Activated CD8-positive, alpha-beta memory T cell treated with anti-CD3 and anti-CD28 coated beads, Interleukin-2, amount 50 U/mL, for 24 hours (primary cell): ENCODE measurements around the gene PPARG.
"Not testable (repeated sequence)": the region's sequence is repeated elsewhere in the genome, so short reads cannot be mapped to it uniquely, and the experiment has no call there.

Source experiments
- DNase-seq: peaks from one replicate; pipeline ENCODE4 v3.0.0-alpha.2; 2020; ENCODE audit errors: extremely low read depth

The PPARG gene

GRCh38 chr3:12379640-12380429, 91.0 kb downstream of the PPARG start:
- DNase-seq: no peak

- no peak for DNase-seq
These were observed 91.6 kb downstream of the PPARG start for GRCh38 chr3:12380461-12380860.

DNA sequence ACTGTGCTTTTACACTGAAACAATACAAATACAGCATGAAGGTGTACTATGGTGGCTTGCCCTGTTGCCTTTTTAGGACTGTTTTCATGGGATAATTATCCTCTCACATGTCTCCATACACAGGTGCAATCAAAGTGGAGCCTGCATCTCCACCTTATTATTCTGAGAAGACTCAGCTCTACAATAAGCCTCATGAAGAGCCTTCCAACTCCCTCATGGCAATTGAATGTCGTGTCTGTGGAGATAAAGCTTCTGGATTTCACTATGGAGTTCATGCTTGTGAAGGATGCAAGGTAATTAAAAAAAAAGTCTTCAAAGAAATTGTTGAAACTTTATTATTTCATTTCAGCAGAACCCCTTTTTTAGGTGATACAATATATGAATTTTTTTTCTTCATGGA, 92.3 kb downstream of the PPARG start:
- DNase-seq: no peak

- no peak for DNase-seq
These were observed 94.3 kb downstream of the PPARG start for GRCh38 chr3:12383218-12383617.

GRCh38 chr3:12384451-12385233, 95.8 kb downstream of the PPARG start:
- DNase-seq: no peak

DNA sequence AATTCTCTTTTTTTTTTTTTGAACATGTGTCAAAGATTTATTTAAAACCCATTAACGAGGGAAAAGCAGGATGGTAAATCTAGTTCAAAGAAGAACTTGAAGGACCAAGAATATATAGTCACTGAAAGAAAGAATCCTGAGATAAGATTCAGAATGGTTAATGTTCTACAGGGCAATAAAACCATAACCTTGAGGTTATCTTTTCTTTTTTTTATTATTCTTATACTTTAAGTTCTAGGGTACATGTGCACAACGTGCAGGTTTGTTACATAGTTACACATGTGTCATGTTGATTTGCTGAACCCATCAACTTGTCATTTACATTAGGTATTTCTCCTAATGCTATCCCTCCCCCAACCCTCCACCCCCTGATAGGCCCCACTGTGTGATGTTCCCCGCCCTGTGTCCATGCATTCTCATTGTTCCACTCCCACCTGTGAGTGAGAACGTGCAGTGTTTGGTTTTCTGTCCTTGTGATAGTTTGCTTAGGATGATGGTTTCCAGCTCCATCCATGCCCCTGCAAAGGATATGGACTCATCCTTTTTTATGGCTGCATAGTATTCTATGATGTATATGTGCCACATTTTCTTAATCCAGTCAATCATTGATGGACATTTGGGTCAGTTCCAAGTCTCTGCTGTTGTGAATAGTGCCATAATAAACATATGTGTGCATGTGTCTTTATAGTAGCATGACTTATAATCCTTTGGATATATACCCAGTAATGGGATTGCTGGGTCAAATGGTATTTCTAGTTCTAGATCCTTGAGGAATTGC, 97.8 kb downstream of the PPARG start:
- DNase-seq: not testable (repeated sequence)

DNA sequence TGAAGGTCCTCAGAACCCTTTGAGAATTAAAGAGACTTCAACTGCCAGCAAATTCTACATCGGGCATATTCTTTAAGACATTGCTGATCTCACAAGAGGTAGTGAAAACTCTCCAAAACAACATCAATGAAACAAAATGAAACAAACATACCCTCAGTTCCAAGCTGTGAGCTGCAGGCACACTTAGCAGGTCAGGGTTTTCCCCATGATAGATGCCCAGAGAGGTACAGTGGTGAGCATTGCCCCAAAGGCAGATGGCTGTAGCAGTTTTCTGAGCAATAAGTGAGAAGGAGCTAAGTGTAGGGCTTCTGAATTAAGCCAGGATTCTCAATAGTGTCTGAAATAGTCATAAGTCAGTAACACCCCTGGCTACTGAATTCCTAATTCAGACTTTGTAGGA, 99.3 kb downstream of the PPARG start:
- DNase-seq: no peak

- DNase-seq: no peak
These were observed 103.4 kb downstream of the PPARG start for GRCh38 chr3:12392101-12392878.

GRCh38 chr3:12393894-12394293, 105.0 kb downstream of the PPARG start:
- DNase-seq: no peak

DNA sequence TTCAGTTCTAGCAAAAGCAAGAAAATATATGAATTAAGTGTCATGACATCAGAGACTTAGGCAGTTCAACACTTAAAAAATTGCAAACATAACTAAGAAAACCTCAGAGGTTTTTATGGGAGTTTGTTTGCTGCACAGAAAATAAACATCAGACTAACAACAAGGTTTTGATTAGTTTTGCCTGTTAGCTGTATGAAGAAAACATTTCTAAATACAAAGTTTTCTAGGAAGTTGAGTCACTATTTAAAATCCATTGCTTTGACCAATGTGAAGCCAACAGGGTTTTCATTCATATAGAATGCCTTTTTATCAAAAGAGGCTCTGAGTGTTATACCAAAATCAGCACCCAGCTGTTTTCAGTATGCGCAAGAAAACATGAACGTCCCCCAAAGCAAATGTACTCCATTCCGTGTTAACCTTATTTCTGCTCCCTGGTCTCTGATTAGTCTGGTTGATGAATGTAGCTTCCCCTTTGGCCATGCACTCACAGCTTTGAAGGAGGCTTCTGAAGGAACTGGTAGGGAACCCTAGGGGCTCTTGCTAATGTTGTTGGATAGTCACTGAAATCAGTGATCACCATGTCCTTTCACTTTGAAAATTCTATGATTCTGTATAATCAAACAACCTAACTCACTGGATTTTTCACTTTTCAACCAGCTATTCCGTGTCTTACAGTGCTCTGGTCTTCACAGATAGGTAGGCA, 105.8 kb downstream of the PPARG start:
- DNase-seq: no peak

DNA sequence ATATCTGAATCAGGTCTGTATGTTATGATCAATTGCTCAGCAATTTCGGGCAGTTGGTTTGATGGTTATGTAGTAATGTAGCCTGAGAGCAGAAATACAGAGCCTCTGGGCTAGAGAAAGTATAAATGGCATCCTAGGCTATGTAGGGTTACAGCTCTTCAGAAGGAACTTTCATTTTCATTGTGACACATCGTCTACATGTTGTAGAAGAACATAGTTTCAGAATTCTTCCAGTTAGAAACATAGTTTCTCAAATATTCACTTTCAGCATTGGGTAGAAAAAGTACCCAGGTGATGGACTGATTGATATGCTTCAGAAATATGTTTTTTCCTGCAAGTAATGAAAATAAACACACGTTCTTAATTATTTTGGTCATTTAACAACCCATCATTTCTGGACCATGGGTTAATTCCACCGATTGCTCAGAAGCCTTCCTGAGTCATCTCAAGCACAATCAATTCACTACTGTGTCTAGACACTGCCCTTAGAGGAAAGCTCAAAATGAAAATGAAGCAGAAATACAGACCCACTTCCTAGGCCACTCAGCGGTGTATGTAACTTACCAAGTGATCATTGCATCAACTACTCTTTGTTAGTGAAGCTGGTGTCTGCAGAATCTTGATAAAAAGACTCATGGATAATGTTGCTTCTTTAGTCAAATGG, 106.6 kb downstream of the PPARG start:
- DNase-seq: no peak

DNA sequence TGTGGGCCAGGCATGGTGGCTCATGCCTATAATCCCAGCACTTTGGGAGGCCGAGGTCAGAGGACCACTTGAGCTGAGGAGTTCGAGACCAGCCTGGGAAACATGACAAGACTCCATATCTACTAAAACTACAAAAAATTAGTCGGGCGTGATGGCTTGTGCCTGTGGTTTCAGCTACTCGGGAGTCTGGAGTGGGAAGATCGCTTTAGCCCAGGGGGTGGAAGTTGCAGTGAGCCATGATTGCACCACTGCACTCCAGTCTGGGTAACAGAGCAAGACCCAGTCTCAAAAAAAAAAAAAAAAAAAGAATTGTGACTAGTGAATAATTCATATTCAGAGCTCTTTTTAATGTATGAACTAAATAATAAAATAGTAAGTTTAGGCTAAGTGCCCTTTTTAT, 107.6 kb downstream of the PPARG start:
- no peak for DNase-seq

DNA sequence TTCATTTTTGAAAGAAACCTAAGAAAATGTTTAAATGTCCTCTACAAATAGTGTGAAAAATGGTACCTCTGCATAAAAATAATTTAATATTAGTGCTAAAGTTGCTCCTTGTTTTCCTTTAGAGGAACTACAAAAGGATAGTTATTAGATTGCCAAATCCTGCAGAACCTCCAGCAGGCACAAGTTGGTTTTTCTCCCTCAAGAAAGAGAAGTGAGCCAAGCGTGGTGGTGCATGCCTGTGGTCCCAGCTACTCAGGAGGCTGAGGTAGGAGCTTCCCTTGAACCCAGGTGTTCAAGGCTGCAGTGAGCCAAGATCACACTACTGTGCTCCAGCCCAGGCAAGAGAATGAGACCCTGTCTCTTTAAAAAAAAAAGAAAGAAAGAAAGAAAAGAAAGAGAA, 110.4 kb downstream of the PPARG start:
- no peak for DNase-seq

- no peak for DNase-seq
These were observed 111.8 kb downstream of the PPARG start for GRCh38 chr3:12400616-12401194.

- no peak for DNase-seq
These were observed 112.3 kb downstream of the PPARG start for GRCh38 chr3:12401208-12401607.

- no peak for DNase-seq
These were observed 116.8 kb downstream of the PPARG start for GRCh38 chr3:12405432-12406272.

DNA sequence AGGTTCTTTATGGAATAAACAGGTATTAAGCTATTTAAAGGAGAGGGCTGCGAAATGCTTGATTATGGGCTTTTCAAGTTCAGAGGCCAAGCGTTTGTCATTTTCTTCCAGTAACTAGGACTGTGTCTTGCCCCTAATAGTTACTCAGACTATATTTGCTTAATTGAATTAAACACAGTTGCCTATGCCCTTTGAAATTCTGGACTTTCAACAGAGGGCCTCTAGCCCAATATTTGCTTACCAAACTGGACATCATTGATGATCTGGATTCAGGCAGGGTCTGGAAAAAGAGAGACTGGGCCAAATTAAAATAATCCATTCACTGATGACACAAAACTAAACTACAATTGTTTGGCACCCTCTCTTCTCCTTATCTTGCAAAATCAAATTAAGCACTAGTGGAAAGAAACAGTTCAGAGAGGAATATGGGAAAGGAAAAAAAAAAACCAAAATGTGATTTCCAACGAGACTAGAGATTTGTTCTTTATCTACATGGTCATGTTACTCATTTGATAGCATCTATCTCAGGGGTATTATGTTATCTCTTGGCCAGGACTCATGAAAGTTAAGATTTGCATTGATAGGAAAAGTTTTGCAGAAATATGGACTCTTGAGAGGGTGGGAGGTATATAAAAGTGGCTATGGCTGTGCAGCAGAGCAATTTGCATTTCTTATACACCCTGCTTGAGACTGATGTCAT, 120.3 kb downstream of the PPARG start:
- DNase-seq: no peak
